SH-SY5Y (cell line): ENCODE measurements around the gene TYR.

Experiments
- GATA2 ChIP-seq: IDR thresholded peaks from 2 replicates; pipeline ENCODE4 v1.6.1; 2011; ENCODE audit warnings: mild to moderate bottlenecking, low read depth, low read length
- GATA3 ChIP-seq: IDR thresholded peaks from 2 replicates; pipeline ENCODE4 v1.6.1; 2011; ENCODE audit warnings: low read depth, mild to moderate bottlenecking, low read length, moderate library complexity

The TYR gene

DNA sequence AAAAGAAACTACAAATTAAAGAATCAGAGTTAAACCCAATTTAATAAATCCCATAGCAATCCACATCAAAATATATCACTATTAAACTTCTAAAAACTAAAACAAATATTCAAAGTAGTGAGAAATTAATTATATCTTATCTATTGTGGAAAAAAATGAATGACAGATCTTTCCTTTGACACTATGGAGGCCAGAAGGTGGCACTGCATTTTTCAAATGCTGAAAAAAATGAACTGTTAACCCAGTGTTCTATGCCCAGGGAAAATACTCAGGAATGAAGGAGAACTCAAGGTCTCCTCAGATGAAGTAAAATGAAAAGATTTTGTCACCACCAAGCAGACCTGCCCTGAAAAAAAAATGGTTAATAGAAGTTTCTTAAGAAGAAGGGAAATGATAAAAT is 27.7 kb downstream of the TYR start:
- TF ChIP-seq GATA2 (no peak), GATA3 (no peak)

DNA sequence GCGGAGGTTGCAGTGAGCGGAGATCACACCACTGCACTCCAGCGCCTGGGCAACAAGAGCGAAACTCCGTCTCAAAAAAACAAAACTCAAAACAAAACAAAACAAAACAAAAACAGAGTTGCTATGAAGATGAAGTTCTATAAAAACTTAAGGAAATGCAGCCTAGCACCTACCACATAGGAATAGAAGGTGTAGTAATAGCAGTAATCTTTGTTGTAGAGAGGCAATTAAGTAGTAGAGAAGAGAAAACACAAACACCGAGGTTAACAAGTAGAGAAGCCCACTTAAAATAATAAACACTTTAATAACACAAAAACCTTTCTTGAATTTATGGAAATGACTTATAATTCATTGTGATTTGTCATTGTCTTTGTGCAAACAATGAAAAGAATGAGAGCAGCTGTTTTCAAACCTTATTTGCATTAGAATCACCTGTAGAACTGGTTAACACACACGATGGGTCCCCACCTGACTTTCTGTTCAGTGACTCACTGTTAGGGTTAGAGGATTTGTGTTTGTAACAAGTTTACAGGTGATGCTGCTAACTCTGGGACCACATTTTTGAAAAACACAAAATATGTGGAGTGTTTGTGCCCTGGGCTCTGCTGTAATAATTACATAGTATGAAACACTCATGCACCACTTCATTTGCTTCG is 43.1 kb downstream of the TYR start:
- no peak for TF ChIP-seq GATA2
- TF ChIP-seq GATA3 = no peak

- TF ChIP-seq GATA2 (no peak), GATA3 (no peak)
Observed at GRCh38 chr11:89235083-89235482, 57.4 kb downstream of the TYR start.

GRCh38 chr11:89235976-89236375 is 58.3 kb downstream of the TYR start:
- TF ChIP-seq GATA3 (no peak), GATA2 (no peak)

DNA sequence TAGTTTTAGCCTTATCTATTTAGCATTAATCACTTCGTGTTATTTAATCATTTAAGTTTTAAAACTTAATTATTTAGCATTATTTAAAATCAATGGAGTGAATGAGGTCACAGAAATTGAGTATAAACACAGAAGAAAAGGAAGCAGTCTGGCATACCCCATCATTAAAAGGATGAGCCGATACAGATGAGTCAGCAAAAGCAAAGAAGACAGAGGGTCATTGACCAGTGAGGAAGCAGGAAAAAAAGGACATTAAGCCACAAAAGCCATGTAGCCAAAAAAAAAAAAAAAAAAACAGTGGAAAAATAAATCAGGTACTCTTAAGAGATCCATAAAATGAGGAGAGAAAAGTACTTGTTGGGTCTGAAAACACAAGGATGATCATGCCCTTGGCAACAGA is 71.5 kb downstream of the TYR start:
- TF ChIP-seq GATA2 = no peak
- TF ChIP-seq GATA3 = no peak

DNA sequence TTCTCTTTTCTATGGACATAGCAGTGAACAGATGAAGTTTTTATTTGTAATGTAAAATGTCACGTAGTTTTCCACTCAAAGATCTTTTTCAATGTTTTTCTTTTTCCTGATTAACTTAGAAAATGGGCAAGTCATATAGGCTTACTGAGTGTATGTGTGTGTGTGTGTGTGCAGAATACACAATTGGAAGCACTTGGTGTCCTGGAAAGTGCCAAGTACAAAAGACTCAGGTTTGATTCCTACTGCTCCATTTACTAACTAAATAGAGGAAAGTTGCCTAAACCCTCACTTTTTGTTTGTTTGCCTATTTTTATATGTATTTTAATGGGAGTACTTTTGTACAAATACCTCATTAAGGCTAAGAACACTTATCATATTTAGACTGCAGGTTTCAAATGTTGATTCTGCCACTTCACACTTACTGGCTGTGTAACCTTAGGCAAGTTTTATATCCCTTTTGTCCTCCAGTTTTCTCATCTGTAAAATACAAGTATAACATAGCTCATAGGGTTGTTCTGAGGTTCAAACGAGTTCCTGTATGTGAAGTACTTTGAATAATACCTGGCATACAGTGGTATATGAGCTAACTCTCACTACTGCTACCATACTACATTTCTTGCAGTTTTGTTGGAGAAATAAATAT is 90.1 kb downstream of the TYR start:
- TF ChIP-seq GATA3 (no peak), GATA2 (no peak)

GRCh38 chr11:89275966-89276365 is 98.3 kb downstream of the TYR start:
- no peak for TF ChIP-seq GATA3
- TF ChIP-seq GATA2 = no peak

GRCh38 chr11:89279176-89279575 is 101.5 kb downstream of the TYR start:
- TF ChIP-seq GATA2 = no peak
- TF ChIP-seq GATA3 = no peak

GRCh38 chr11:89293965-89294679 is 116.4 kb downstream of the TYR start:
- TF ChIP-seq GATA2 = no peak
- no peak for TF ChIP-seq GATA3

DNA sequence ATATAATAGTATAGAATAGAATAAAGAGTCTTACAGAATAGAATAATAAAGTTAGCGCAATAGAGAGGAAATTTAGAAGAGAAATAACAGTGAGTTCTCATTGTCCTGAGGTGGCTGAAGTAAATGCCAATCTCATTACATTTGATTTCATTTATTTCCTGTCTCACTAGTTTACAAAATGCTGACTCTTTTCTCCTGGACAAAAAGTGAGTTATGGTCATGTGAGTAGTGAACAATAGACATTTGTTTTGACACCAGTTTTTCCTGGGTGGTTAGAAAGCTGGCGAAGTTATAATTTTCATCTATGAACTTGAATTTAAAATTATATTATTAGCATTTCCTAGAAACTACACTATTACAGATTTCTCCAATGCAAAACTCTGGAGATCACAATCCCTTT is 143.7 kb downstream of the TYR start:
- TF ChIP-seq GATA2 = no peak
- no peak for TF ChIP-seq GATA3

DNA sequence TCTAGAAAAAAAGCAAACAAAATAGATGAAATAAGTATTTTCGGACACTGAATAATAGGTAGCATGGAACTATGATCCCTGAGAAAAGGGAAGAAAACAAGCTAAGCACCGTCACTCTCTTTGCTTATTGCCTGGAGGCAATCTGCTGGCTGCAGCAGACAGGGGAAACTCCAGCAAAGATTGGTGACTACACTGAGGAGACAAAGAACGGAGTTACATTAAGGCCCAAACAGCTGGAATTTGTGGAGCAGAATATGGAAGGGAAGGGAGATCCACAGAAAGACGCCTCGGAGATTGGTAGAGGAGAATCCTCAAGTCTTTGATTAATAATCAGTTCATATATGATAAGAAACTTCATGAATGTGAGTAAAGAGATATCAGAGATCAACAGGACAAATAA is 150.2 kb downstream of the TYR start:
- TF ChIP-seq GATA2 (no peak), GATA3 (no peak)
